Peyer's patch (tissue), 4 donors: ENCODE measurements around the gene HDAC1. TPM values are rescaled to one million over a fixed set of nuclear protein-coding genes. Genes with fewer than 3 reads are reported as not detected.
A peak's percentile ranks its signal among the peaks of the same experiment; 100 is the strongest.

Experiments
- DNase-seq, 3 donors: peaks; one replicate each; pipeline ENCODE4 v3.0.0-alpha.2; 2017 to 2019
- H3K27ac ChIP-seq, 4 donors: fragments of 200-600 bp; sonication (generic); one replicate each; pipeline ENCODE4 v1.5.1; 2016 to 2019
- H3K27me3 ChIP-seq, 2 donors: fragments of 200-600 bp; sonication (generic); one replicate each; pipeline ENCODE4 v1.5.1; 2019
- H3K36me3 ChIP-seq, 3 donors: fragments of 200-600 bp; sonication (generic); one replicate each; pipeline ENCODE4 v1.5.1; 2016 to 2019
- H3K4me1 ChIP-seq, 4 donors: fragments of 200-600 bp; sonication (generic); one replicate each; pipeline ENCODE4 v1.5.1; 2016 to 2019
- H3K4me3 ChIP-seq, 4 donors: fragments of 200-600 bp; sonication (generic); 1 replicate in 3 of 4; 2 replicates in 1 of 4; pipeline ENCODE4 v1.5.1; 2016 to 2019; ENCODE audit warnings: mild to moderate bottlenecking in 1 of 4
- H3K9me3 ChIP-seq, 4 donors: fragments of 200-600 bp; sonication (generic); one replicate each; pipeline ENCODE4 v1.5.1; 2016 to 2019; ENCODE audit warnings: mild to moderate bottlenecking in 1 of 4
- POLR2A ChIP-seq, 2 donors: fragments of 450-650 bp; IDR thresholded peaks; one replicate each; pipeline ENCODE4 v1.5.1; 2017; ENCODE audit warnings: antibody characterized with exemption in 2 of 2, mild to moderate bottlenecking in 2 of 2, moderate library complexity in 2 of 2
- total RNA-seq, 4 donors: library from RNA; depleted of rRNA; stranded (reverse); fragments of >200 nt; gene quantifications; one replicate each; pipeline ENCODE4 v1.1.0, GENCODE V29; 2016
- TF ChIP-seq, protein P1 (sequence below), 6 experiments: fragments of 450-650 bp in 4 of 6; fragments of 200-600 bp in 2 of 6; sonication (generic) in 1 of 6; IDR thresholded peaks; one replicate each; pipeline ENCODE4 v1.5.1; 2017 to 2019; ENCODE audit warnings: antibody characterized with exemption in 6 of 6, mild to moderate bottlenecking in 3 of 6, moderate library complexity in 1 of 6

The HDAC1 gene
- total RNA-seq, 4 donors from 2014 or later = 93.0 to 147 (median 122) TPM

DNA sequence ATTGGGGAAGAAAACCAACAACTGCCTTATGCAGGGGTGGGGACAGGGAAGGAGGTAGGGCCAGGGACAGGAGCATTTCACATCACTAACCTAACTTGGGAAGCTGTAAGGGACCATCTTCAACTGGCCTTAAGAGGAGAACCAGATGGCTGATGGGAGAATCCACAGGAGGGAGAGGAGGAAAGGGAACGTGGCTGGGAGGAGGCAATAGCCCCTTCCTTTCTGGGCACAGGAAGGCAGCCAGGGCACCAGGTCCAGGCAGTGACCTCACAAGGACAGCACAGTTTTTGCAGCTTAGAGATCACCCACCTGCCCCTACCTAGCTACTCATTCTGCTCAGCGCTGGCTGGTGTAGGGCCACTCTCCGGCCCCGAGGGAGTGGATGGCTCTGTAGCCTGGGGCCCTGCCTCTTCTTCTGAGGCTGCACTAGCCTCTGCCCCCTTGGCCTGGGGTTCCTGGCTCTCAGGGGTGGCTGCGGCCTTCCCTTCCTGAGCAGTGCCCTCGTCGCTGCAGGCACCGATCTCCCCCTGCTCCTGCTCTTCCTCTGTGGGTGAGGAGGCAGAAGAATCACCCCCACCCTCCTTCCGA is 42.5 kb downstream of the HDAC1 start:
- H3K9me3 ChIP-seq = no peaks in the 10 kb centered on the region
- H3K4me1 ChIP-seq = peaks cover 0 to 35% (median 28%) of the 10 kb centered on the region in 4 donors
- no peak for DNase-seq
- TF ChIP-seq, protein P1, sequence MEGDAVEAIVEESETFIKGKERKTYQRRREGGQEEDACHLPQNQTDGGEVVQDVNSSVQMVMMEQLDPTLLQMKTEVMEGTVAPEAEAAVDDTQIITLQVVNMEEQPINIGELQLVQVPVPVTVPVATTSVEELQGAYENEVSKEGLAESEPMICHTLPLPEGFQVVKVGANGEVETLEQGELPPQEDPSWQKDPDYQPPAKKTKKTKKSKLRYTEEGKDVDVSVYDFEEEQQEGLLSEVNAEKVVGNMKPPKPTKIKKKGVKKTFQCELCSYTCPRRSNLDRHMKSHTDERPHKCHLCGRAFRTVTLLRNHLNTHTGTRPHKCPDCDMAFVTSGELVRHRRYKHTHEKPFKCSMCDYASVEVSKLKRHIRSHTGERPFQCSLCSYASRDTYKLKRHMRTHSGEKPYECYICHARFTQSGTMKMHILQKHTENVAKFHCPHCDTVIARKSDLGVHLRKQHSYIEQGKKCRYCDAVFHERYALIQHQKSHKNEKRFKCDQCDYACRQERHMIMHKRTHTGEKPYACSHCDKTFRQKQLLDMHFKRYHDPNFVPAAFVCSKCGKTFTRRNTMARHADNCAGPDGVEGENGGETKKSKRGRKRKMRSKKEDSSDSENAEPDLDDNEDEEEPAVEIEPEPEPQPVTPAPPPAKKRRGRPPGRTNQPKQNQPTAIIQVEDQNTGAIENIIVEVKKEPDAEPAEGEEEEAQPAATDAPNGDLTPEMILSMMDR (IDR thresholded peaks at IDR 0.05) = no peak
- TF ChIP-seq POLR2A (IDR thresholded peaks at IDR 0.05) = no peak
- peaks cover 0 to 35% (median 0%) of the 10 kb centered on the region in 3 donors for H3K36me3 ChIP-seq
- peak overlapping the region; percentile 65 to 95 (median 79) for H3K4me3 ChIP-seq
- peak overlapping the region; percentile 62 to 94 (median 78) for H3K27ac ChIP-seq
- H3K27me3 ChIP-seq = no peaks in the 10 kb centered on the region

- Histone ChIP-seq H3K4me3 (peak overlapping the region; percentile 65 to 95 (median 79)), H3K4me1 (peaks cover 0 to 39% (median 28%) of the 10 kb centered on the region in 4 donors), H3K9me3 (no peaks in the 10 kb centered on the region), H3K27me3 (no peaks in the 10 kb centered on the region), H3K27ac (peak overlapping the region; percentile 62 to 94 (median 78)), H3K36me3 (peaks cover 0 to 29% (median 0%) of the 10 kb centered on the region in 3 donors)
- no peak for TF ChIP-seq POLR2A (IDR thresholded peaks at IDR 0.05)
- TF ChIP-seq, protein P1 (IDR thresholded peaks at IDR 0.05) = peak; percentile 58 to 85 (median 64)
- peak; percentile 72 to 82 (median 77) for DNase-seq
These were observed 43.1 kb downstream of the HDAC1 start for GRCh38 chr1:32334864-32335534.

- H3K4me1 ChIP-seq = peaks cover 0 to 39% (median 28%) of the 10 kb centered on the region in 4 donors
- peak overlapping the region; percentile 65 to 95 (median 79) for H3K4me3 ChIP-seq
- H3K27ac ChIP-seq = peak overlapping the region; percentile 62 to 94 (median 78)
- H3K36me3 ChIP-seq = peaks cover 0 to 24% (median 0%) of the 10 kb centered on the region in 3 donors
- TF ChIP-seq POLR2A (IDR thresholded peaks at IDR 0.05) = no peak
- TF ChIP-seq, protein P1 (IDR thresholded peaks at IDR 0.05) = no peak
- no peaks in the 10 kb centered on the region for H3K9me3 ChIP-seq
- no peak for DNase-seq
- no peaks in the 10 kb centered on the region for H3K27me3 ChIP-seq
These were observed 43.6 kb downstream of the HDAC1 start for GRCh38 chr1:32335535-32335789.

DNA sequence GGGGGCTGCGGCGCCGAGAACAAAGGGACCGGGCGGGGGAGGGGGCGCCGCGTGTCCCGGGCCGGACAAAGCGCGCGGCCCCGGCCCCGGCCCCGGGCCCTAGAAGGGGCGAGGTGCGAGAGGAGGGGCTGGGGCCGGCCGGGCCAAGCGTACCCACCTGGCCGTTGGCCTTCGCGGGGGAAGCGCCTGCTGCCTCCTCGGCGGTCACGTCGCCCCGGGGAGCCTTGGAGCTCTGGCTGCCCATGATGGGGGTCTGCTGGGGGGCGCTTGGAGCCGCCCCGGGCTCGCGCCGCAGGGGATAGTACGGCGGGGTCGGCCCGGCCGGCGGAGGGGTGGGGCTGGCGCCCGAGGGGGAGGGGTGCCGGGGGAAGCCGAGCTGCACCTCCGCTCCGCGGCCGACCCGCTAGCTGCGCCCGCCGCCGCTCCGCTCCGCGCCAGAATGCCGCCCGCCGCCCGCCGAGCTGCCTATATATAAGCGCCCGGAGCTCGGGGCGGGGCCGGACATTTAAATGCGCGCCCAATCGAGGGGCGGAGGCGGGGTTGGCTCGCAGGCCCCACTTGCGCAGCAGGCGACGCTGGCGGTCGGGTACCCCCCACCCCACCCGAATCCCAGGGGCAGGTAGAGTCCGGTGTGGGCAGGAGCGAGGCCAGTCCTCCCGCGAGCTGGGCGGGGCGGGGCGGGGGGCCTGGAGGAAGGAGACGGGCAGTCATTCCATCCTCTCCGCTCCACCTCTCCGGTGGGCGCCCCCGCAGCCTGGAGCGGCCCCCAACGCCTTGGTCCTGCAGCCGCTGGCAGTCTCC is 44.1 kb downstream of the HDAC1 start, which contains the start of gene MARCKSL1:
Gene MARCKSL1 (minus strand): TSS at position 444 of the 801 bp plus-strand sequence. CDS start 200 bp downstream, at position 244.
- H3K9me3 ChIP-seq = no peaks in the 10 kb centered on the region
- peak within 1 kb of the TSS; percentile 62 to 94 (median 78) for H3K27ac ChIP-seq
- peak within 1 kb of the TSS; percentile 65 to 95 (median 79) for H3K4me3 ChIP-seq
- peaks cover 0 to 19% (median 0%) of the 10 kb centered on the region in 3 donors for H3K36me3 ChIP-seq
- peak; percentile 88 to 95 (median 93) for DNase-seq
- no peaks in the 10 kb centered on the region for H3K27me3 ChIP-seq
- peaks cover 0 to 39% (median 28%) of the 10 kb centered on the region in 4 donors for H3K4me1 ChIP-seq
- TF ChIP-seq, protein P1 (IDR thresholded peaks at IDR 0.05) = peak in 1 of 6 experiments; percentile 4
- peak; percentile 83 to 89 for TF ChIP-seq POLR2A (IDR thresholded peaks at IDR 0.05)

DNA sequence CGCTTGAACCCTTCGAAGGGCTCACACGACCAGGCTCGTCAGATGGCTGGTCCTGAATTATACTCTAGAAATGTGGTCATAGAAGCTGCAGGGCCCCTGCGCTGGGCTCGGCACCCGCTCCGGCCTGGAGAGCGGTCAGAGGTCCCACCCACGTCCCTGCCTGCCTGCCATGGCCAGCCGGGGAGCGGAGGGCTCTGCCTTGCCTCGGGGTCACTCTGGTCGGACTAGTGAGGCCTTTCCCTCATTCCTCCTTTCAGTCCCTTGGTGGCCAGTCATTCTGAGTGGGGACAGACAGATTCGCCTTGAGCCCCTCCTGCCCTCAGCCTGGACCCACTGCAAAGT is 44.7 kb downstream of the HDAC1 start:
- no peaks in the 10 kb centered on the region for H3K27me3 ChIP-seq
- H3K27ac ChIP-seq = peak overlapping the region in 3 of 4 donors; percentile 62 to 94 (median 79)
- peaks cover 0 to 39% (median 28%) of the 10 kb centered on the region in 4 donors for H3K4me1 ChIP-seq
- H3K36me3 ChIP-seq = peaks cover 0 to 13% (median 0%) of the 10 kb centered on the region in 3 donors
- peak overlapping the region; percentile 65 to 95 (median 79) for H3K4me3 ChIP-seq
- DNase-seq = no peak
- TF ChIP-seq, protein P1 (IDR thresholded peaks at IDR 0.05) = no peak
- TF ChIP-seq POLR2A (IDR thresholded peaks at IDR 0.05) = no peak
- H3K9me3 ChIP-seq = no peaks in the 10 kb centered on the region
